IPS-NIHi7 (cell line): ENCODE measurements around the gene AASDHPPT.
A peak's percentile ranks its signal among the peaks of the same experiment; 100 is the strongest.
"Not testable (repeated sequence)": the region's sequence is repeated elsewhere in the genome, so short reads cannot be mapped to it uniquely, and the experiment has no call there.

Source experiments
- DNase-seq: peaks from one replicate; pipeline ENCODE4 v3.0.0; 2012; ENCODE audit warnings: mixed read lengths; ENCODE audit errors: extremely low spot score

The AASDHPPT gene

GRCh38 chr11:106077609-106078455 lies at the start of gene AASDHPPT:
Gene AASDHPPT, plus strand, starts transcription at chr11:106077662. Its CDS starts 49 bp downstream, at chr11:106077711.
- DNase-seq: peak; percentile 10

- DNase-seq: no peak
Measured at GRCh38 chr11:106030609-106031008, 46.9 kb upstream of the AASDHPPT start.

GRCh38 chr11:106031202-106031810 lies 46.2 kb upstream of the AASDHPPT start:
- DNase-seq: no peak

GRCh38 chr11:106031936-106032335 lies 45.5 kb upstream of the AASDHPPT start:
- no peak for DNase-seq

- no peak for DNase-seq
Measured at GRCh38 chr11:106032861-106033260, 44.6 kb upstream of the AASDHPPT start.

GRCh38 chr11:106043540-106043939 lies 33.9 kb upstream of the AASDHPPT start:
- no peak for DNase-seq

GRCh38 chr11:106047631-106048030 lies 29.8 kb upstream of the AASDHPPT start:
- DNase-seq: no peak

GRCh38 chr11:106049727-106050476 lies 27.6 kb upstream of the AASDHPPT start:
- DNase-seq: no peak

GRCh38 chr11:106051103-106051502 lies 26.4 kb upstream of the AASDHPPT start:
- no peak for DNase-seq

GRCh38 chr11:106058377-106058776 lies 19.1 kb upstream of the AASDHPPT start:
- not testable (repeated sequence) for DNase-seq

GRCh38 chr11:106059617-106060016 lies 17.8 kb upstream of the AASDHPPT start:
- no peak for DNase-seq

- no peak for DNase-seq
Measured at GRCh38 chr11:106061249-106061784, 16.1 kb upstream of the AASDHPPT start.

- no peak for DNase-seq
Measured at GRCh38 chr11:106061954-106062949, 15.2 kb upstream of the AASDHPPT start.

GRCh38 chr11:106063009-106063408 lies 14.5 kb upstream of the AASDHPPT start:
- no peak for DNase-seq

GRCh38 chr11:106070606-106071005 lies 6.9 kb upstream of the AASDHPPT start:
- DNase-seq: no peak

GRCh38 chr11:106072804-106073203 lies 4.7 kb upstream of the AASDHPPT start:
- no peak for DNase-seq

- no peak for DNase-seq
Measured at GRCh38 chr11:106076171-106076918, 1.1 kb upstream of the AASDHPPT start.

- peak; percentile 91 for DNase-seq
Measured at GRCh38 chr11:106076919-106077608, 398 bp upstream of the AASDHPPT start, which contains the start of gene KBTBD3. Gene KBTBD3, minus strand, starts transcription at chr11:106077347. Its CDS starts 18,250 bp downstream, at chr11:106059097.

- no peak for DNase-seq
Measured at GRCh38 chr11:106082096-106082495, 4.6 kb downstream of the AASDHPPT start.
